Astrocyte (in vitro differentiated cells and primary cell): ENCODE results near the gene LRRC47. TPM values are rescaled to one million over a fixed set of nuclear protein-coding genes. Genes with fewer than 3 reads are reported as not detected.

Experiments used
- DNase-seq: peaks from one replicate; pipeline ENCODE4 v3.0.0-alpha.2; 2010; ENCODE audit warnings: low read depth
- FAIRE-seq: peaks from 2 replicates; lab custom pipeline; 2011; peaks lifted over from hg19 to GRCh38; lab: Jason Lieb, UNC
- H2AFZ ChIP-seq: 2 replicates; pipeline ENCODE4 v1.6.0; 2012; ENCODE audit warnings: low read depth, low read length, inconsistent platforms
- H3K27ac ChIP-seq: 2 replicates; pipeline ENCODE4 v1.5.1; 2011; ENCODE audit warnings: low read depth, low read length, inconsistent platforms
- H3K27me3 ChIP-seq: 2 replicates; pipeline ENCODE4 v1.6.0; 2011; ENCODE audit warnings: low read length, inconsistent platforms; ENCODE audit not compliant: insufficient read depth
- H3K36me3 ChIP-seq: 2 replicates; pipeline ENCODE4 v1.5.1; 2011; ENCODE audit warnings: low read length, inconsistent platforms; ENCODE audit not compliant: insufficient read depth
- H3K4me1 ChIP-seq: 2 replicates; pipeline ENCODE4 v1.5.1; 2011; ENCODE audit warnings: low read length, inconsistent platforms; ENCODE audit not compliant: insufficient read depth
- H3K4me2 ChIP-seq: 2 replicates; pipeline ENCODE4 v1.6.0; 2012; ENCODE audit warnings: low read length, inconsistent platforms
- H3K4me3 ChIP-seq: 2 replicates; pipeline ENCODE4 v1.5.1; 2011; ENCODE audit warnings: low read depth, mild to moderate bottlenecking, low read length, inconsistent platforms; ENCODE audit not compliant: insufficient read depth
- H3K79me2 ChIP-seq: 2 replicates; pipeline ENCODE4 v1.6.0; 2012; ENCODE audit warnings: mild to moderate bottlenecking, low read length, inconsistent platforms; ENCODE audit not compliant: insufficient read depth
- H3K9ac ChIP-seq: 2 replicates; pipeline ENCODE4 v1.6.0; 2012; ENCODE audit warnings: mild to moderate bottlenecking, low read length, inconsistent platforms
- H3K9me3 ChIP-seq: 2 replicates; pipeline ENCODE4 v1.5.1; 2012; ENCODE audit warnings: low read depth, mild to moderate bottlenecking, low read length, inconsistent platforms; ENCODE audit not compliant: insufficient read depth
- H4K20me1 ChIP-seq: 2 replicates; pipeline ENCODE4 v1.6.0; 2012; ENCODE audit warnings: low read length, inconsistent platforms; ENCODE audit not compliant: insufficient read depth
- H3K27ac Mint-ChIP-seq: one replicate; pipeline ENCODE4 v1.8.0; 2021; ENCODE audit warnings: mild to moderate bottlenecking, mixed read lengths; ENCODE audit not compliant: unreplicated experiment
- H3K27me3 Mint-ChIP-seq: one replicate; pipeline ENCODE4 v1.8.0; 2021; ENCODE audit warnings: low read depth, mixed read lengths; ENCODE audit not compliant: unreplicated experiment
- H3K36me3 Mint-ChIP-seq: one replicate; pipeline ENCODE4 v1.8.0; 2021; ENCODE audit warnings: low read depth, mixed read lengths; ENCODE audit not compliant: unreplicated experiment
- H3K4me1 Mint-ChIP-seq: one replicate; pipeline ENCODE4 v1.8.0; 2021; ENCODE audit warnings: low read depth, mixed read lengths; ENCODE audit not compliant: unreplicated experiment
- H3K4me3 Mint-ChIP-seq: one replicate; pipeline ENCODE4 v1.8.0; 2021; ENCODE audit warnings: mild to moderate bottlenecking, moderate library complexity, mixed read lengths; ENCODE audit not compliant: unreplicated experiment
- H3K9me3 Mint-ChIP-seq: one replicate; pipeline ENCODE4 v1.8.0; 2021; ENCODE audit warnings: mild to moderate bottlenecking, mixed read lengths; ENCODE audit not compliant: unreplicated experiment
- CTCF ChIP-seq: IDR thresholded peaks from 2 replicates; pipeline ENCODE4 v1.5.1; 2011; ENCODE audit warnings: low read depth, mild to moderate bottlenecking, inconsistent platforms, low read length, moderate library complexity; ENCODE audit not compliant: insufficient read depth
- EZH2 ChIP-seq: IDR thresholded peaks from 2 replicates; pipeline ENCODE4 v1.6.1; 2012; ENCODE audit warnings: mild to moderate bottlenecking, low read length, inconsistent platforms; ENCODE audit not compliant: insufficient read depth
- total RNA-seq: library from RNA; stranded (reverse); gene quantifications from 2 replicates; pipeline ENCODE4 v1.2.1, GENCODE V29; 2021

LRRC47 gene
- total RNA-seq, 1 donor from 2014 or later = 51.5 TPM

- Histone ChIP-seq H3K79me2 (no peaks in the 10 kb centered on the region), H3K36me3 (peaks cover 25% of the 10 kb centered on the region), H3K4me1 (peaks cover 10% of the 10 kb centered on the region), H3K4me3 (no peak overlapping the region), H3K27me3 (no peaks in the 10 kb centered on the region), H3K9me3 (no peaks in the 10 kb centered on the region), H4K20me1 (peaks cover 13% of the 10 kb centered on the region), H3K4me2 (no peak overlapping the region), H3K27ac (no peak overlapping the region), H3K9ac (no peak overlapping the region), H2AFZ (no peak overlapping the region)
- no peak for FAIRE-seq
- peaks cover 8% of the 10 kb centered on the region for H3K36me3 Mint-ChIP-seq
- peaks cover 3% of the 10 kb centered on the region for H3K4me1 Mint-ChIP-seq
- no peak overlapping the region for H3K27ac Mint-ChIP-seq
- no peaks in the 10 kb centered on the region for H3K27me3 Mint-ChIP-seq
- no peaks in the 10 kb centered on the region for H3K9me3 Mint-ChIP-seq
- H3K4me3 Mint-ChIP-seq = no peak overlapping the region
- DNase-seq = no peak
- TF ChIP-seq EZH2 = no peak
- TF ChIP-seq CTCF = no peak
These were observed 16.3 kb downstream of the LRRC47 start for GRCh38 chr1:3779912-3780416.

DNA sequence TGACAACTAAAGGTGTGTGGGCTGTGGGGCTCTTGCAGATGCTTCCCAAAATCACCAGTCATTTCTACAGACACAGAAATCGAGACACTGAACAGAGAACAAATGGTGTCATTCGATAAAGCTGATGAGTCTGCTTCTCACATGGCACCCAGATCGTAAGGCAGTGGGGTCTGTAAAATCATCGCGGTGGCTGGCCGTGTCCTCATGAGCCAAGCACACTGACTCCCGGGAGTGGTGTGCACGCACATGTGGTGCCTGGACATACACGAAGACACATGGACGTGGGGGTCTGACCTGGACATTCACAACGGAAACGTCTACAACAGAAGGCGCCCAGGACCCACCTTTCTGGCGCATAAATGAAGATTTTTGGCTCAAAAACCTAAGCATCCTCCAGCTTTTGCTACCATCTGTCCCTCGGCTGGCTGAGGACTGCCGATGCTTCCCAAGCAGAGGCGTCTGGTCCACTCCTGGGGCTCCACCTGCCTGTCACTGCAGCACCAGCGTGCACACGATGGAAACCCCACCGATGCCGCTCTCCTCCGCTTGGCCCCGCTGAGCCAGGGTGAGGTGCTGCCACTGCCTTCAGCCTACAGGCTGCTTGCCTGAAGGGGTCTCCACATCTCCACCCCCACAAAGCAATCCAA is 16.9 kb downstream of the LRRC47 start:
- no peak overlapping the region for H3K27ac Mint-ChIP-seq
- H3K4me3 Mint-ChIP-seq = no peak overlapping the region
- no peak overlapping the region for H2AFZ ChIP-seq
- no peak for FAIRE-seq
- no peaks in the 10 kb centered on the region for H3K27me3 Mint-ChIP-seq
- peaks cover 5% of the 10 kb centered on the region for H3K4me1 Mint-ChIP-seq
- H3K9me3 ChIP-seq = no peaks in the 10 kb centered on the region
- no peaks in the 10 kb centered on the region for H3K27me3 ChIP-seq
- no peak for TF ChIP-seq EZH2
- TF ChIP-seq CTCF = no peak
- H3K9ac ChIP-seq = no peak overlapping the region
- H3K36me3 Mint-ChIP-seq = peaks cover 8% of the 10 kb centered on the region
- H3K4me1 ChIP-seq = peaks cover 11% of the 10 kb centered on the region
- no peak overlapping the region for H3K4me3 ChIP-seq
- no peak overlapping the region for H3K27ac ChIP-seq
- H3K9me3 Mint-ChIP-seq = no peaks in the 10 kb centered on the region
- peaks cover 11% of the 10 kb centered on the region for H4K20me1 ChIP-seq
- peaks cover 25% of the 10 kb centered on the region for H3K36me3 ChIP-seq
- H3K4me2 ChIP-seq = no peak overlapping the region
- DNase-seq = no peak
- H3K79me2 ChIP-seq = no peaks in the 10 kb centered on the region

GRCh38 chr1:3778590-3779264 is 17.6 kb downstream of the LRRC47 start:
- no peak for FAIRE-seq

More at GRCh38 chr1:3778590-3779264, 17.6 kb downstream of the LRRC47 start:
- Histone ChIP-seq H3K27me3 (no peaks in the 10 kb centered on the region), H3K4me2 (no peak overlapping the region), H2AFZ (no peak overlapping the region), H3K9me3 (no peaks in the 10 kb centered on the region), H4K20me1 (peaks cover 7% of the 10 kb centered on the region), H3K79me2 (no peaks in the 10 kb centered on the region), H3K27ac (no peak overlapping the region), H3K4me1 (peaks cover 11% of the 10 kb centered on the region), H3K9ac (no peak overlapping the region), H3K4me3 (no peak overlapping the region), H3K36me3 (peaks cover 25% of the 10 kb centered on the region)
- no peak overlapping the region for H3K4me3 Mint-ChIP-seq
- DNase-seq = no peak
- peaks cover 8% of the 10 kb centered on the region for H3K36me3 Mint-ChIP-seq
- no peak overlapping the region for H3K27ac Mint-ChIP-seq
- no peaks in the 10 kb centered on the region for H3K27me3 Mint-ChIP-seq
- peaks cover 6% of the 10 kb centered on the region for H3K4me1 Mint-ChIP-seq
- H3K9me3 Mint-ChIP-seq = no peaks in the 10 kb centered on the region
- TF ChIP-seq EZH2 (no peak), CTCF (no peak)
